SHP77 treated with DMSO at 0.1 percent for 48 hours (cell line): ENCODE data around the gene NAA20.
A peak's percentile ranks its signal among the peaks of the same experiment; 100 is the strongest.

ENCODE experiments used
- DNase-seq: peaks from one replicate; lab custom pipeline; 2025; lab: John Stamatoyannopoulos, UW

NAA20 gene

DNA sequence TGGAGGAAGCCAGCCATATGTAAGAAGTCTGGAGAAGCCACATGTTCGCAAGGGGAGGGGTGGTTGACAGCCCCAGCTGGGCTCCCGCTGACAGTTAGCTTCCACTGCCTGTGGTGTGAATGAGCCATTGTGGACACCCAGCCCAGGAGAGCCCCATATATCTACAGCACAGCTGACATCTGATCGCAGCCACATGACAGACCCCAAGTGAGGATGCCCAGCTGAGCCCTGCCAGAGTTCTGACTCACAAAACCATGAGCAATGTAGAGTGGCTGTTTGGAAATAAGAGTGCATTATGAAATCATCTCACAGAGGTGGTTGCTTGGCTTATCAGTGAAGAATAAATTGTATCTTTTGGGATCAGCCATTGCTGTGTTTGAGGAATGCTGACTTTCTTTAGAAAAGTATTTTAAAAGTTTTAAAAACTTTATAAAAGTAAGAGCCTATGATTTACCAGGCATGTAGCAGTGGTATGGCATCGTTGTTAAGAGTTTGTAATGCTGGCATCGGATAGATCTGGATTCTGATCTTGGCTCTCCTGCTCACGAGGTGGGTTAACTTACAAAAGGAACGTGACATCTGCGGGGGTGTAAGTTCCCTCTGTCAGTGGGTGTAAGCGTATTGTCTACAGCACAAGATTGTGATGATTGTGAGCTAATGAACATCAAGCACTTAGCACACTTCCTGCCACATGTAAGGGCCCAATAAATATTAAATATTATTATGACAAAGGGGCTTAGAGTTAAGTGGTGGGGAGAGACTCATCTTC lies 59.3 kb downstream of the NAA20 start:
- DNase-seq: no peak

DNA sequence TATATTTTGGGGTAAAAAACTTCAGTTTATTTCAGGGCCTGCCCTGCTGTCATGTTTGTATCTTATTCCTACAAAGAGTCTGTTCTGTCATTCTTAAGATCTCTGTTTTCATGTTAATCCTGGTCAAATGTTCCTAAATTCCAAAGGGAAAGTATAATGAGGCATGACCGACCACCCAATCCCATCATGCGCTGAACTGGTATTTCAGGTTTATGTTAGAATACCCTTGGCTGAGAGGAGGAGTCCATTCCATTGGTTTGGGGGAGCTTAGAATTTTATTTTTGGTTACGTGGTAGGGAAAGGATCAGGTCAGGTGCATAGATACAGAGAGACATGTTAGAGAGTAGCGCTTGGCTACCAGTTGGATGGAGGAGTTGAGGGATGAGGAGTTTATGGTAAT lies 60.9 kb downstream of the NAA20 start:
- no peak for DNase-seq

DNA sequence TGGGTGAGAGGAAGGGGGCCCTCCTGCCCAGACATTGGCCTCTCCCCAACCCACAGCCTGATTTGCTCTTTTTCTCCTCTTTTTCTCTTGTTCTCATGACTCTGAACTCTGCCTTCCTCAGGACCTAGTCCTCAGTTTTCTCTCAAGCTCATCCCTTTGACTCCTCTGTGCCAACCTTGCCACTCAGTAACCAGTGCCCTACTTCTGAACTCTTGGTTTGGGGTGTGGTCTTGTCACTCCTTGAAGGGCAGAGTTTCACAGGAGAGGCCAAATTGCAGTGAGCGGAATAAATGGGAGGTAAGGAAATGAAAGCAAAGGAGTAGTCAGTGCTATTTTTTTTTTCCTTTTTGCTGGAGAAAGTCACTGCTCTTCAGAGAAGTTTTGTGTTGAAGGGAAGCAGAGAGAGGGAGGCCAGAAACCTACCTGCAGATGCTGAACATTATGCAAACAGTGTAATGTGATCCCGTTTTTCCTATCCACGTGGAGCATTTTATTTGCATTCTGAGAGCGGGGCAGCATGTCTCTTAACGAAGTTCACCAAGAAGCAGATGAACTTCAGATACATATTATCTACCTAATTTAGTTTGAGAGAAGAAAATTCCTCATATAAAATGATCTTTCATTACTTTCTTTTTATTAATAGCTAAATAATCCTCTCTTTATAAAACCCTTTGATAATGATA lies 62.1 kb downstream of the NAA20 start:
- DNase-seq: peak; percentile 69
